Muscle layer of duodenum (tissue), 2 donors: ENCODE data around the gene ZNF536.

Source experiments
- H3K27ac ChIP-seq: one replicate; pipeline ENCODE4 v1.7.0; 2013; ENCODE audit warnings: mild to moderate bottlenecking, low read length
- H3K27me3 ChIP-seq: one replicate; pipeline ENCODE4 v1.7.0; 2013; ENCODE audit warnings: low read depth, mild to moderate bottlenecking, control low read depth, low read length
- H3K36me3 ChIP-seq, 2 donors: one replicate each; pipeline ENCODE4 v1.7.0; 2013; ENCODE audit warnings: low read length in 2 of 2, control low read depth in 1 of 2, mild to moderate bottlenecking in 1 of 2; ENCODE audit not compliant: insufficient read depth in 2 of 2, control insufficient read depth in 1 of 2
- H3K4me1 ChIP-seq, 2 donors: one replicate each; pipeline ENCODE4 v1.7.0; 2013; ENCODE audit warnings: low read length in 2 of 2, mild to moderate bottlenecking in 2 of 2, control low read depth in 1 of 2, moderate library complexity in 1 of 2; ENCODE audit not compliant: insufficient read depth in 2 of 2, control insufficient read depth in 1 of 2
- H3K4me3 ChIP-seq, 2 donors: one replicate each; pipeline ENCODE4 v1.7.0; 2013; ENCODE audit warnings: low read length in 2 of 2, low read depth in 1 of 2, mild to moderate bottlenecking in 1 of 2
- H3K9me3 ChIP-seq, 2 donors: one replicate each; pipeline ENCODE4 v1.7.0; 2013; ENCODE audit warnings: low read length in 2 of 2, control low read depth in 1 of 2, mild to moderate bottlenecking in 1 of 2; ENCODE audit not compliant: control insufficient read depth in 1 of 2
- donor health status: healthy.

ZNF536 gene

DNA sequence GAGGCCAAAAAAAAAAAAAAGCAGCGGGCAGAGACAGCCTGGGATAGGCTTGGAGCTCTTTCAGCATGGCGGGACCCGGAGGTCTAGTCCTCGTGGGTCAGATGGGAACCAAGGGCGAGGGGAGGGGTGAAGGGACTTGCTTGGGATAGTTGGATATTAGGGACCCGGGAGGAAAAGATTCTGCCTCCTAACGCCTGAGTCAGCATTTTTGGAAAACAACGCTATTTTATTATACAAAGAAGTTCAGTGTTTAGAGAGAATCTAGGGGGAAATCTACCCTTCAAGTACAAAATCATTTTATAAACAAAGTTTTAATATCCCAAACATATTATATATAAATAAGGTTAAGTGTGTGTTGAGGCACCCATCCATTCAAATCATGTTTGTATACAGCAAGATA lies 156.7 kb downstream of the ZNF536 start:
- H3K4me1 ChIP-seq, result no peaks in the 10 kb centered on the region
- no peak overlapping the region for H3K4me3 ChIP-seq

DNA sequence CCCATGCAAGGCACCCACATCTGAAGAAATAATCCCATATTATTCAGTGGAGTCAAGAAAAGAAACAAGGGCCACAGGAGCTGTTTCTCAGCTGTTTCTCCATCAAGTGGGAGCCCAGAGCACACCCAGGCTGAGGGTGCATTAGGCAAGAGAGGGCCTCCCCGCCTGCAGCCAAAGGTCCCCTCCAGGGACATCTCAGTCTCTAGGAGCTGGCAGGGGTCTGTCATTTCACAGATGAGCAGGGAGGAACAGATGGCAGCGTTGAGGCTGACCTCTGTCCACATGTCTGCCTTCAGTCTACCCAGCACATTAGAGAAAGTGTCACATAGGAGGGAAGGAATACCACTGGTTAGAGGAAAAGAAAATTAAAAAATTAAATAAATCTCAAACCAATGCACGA lies 157.7 kb downstream of the ZNF536 start:
- H3K9me3 ChIP-seq, result no peaks in the 10 kb centered on the region
- H3K36me3 ChIP-seq, result no peaks in the 10 kb centered on the region
- H3K27ac ChIP-seq, result no peak overlapping the region

More for the DNA sequence above, 156.7 kb downstream of the ZNF536 start:
- no peaks in the 10 kb centered on the region for H3K9me3 ChIP-seq
- no peaks in the 10 kb centered on the region for H3K36me3 ChIP-seq
- no peaks in the 10 kb centered on the region for H3K27me3 ChIP-seq
- H3K27ac ChIP-seq, result no peak overlapping the region

DNA sequence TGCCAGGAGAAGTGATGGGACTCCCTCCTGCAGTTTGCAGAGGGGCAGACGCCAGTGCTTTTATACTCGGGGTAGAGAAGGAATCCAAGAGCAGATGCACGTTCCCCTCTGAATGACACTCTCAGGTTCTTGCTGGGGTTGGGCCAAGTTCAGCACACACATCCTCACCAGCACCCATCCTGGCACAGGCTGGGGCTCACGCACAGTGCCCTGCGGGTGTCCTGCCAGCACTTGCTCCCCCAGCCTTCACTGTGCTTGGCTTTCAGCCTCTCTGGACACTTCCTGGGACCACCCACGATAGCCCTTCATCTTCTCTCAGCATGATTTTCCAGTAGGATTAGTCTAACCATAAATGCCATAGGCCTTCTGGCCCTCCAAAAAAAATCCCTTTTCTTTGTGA lies 158.6 kb downstream of the ZNF536 start:
- Histone ChIP-seq H3K27me3 (no peaks in the 10 kb centered on the region), H3K27ac (no peak overlapping the region), H3K36me3 (no peaks in the 10 kb centered on the region), H3K9me3 (no peaks in the 10 kb centered on the region), H3K4me1 (no peaks in the 10 kb centered on the region), H3K4me3 (no peak overlapping the region)

More for the DNA sequence above, 157.7 kb downstream of the ZNF536 start:
- Histone ChIP-seq H3K4me1 (no peaks in the 10 kb centered on the region), H3K27me3 (no peaks in the 10 kb centered on the region), H3K4me3 (no peak overlapping the region)

DNA sequence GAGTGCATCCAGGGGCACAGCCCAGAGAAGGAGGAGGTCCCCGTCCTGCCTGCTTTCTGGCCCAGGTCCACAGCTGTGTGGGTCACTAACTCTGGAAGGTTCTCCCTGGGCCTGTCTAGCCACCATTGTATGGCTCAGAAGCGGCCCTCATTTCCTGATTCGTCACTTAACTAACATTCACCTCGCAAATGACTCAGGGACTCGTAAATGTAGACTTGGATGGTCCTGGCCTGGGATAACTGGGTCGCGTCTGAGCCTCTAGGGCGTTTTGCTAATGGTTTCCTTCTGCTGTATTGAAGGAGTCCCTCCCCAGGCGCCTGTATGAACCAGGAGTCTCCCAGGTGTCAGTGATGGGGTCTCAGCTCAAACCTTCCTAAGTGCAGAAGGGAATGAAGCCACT lies 162.8 kb downstream of the ZNF536 start:
- H3K27ac ChIP-seq, result no peak overlapping the region

DNA sequence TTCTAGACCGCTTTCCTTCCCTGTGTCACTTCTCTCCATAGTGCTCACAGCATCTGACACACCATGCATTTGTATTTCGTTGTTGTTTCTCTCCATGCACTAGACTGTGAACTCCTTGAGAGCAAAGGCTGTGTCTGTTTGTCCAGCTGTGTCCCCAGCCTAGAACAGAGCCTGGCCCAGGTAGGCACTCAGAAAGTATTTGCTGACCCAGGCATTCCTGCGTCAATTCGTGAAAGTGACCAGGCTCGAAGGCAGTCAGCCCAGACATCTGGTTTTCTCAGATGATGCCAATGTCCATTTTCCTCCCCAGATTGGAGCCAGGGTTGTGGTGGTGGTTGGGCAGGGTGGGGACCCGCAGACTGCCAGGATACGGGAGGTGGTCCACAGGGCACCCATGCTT lies 164.8 kb downstream of the ZNF536 start:
- Histone ChIP-seq H3K27me3 (no peaks in the 10 kb centered on the region), H3K4me3 (no peak overlapping the region), H3K9me3 (no peaks in the 10 kb centered on the region)

More for the DNA sequence above, 162.8 kb downstream of the ZNF536 start:
- Histone ChIP-seq H3K9me3 (no peaks in the 10 kb centered on the region), H3K36me3 (no peaks in the 10 kb centered on the region), H3K4me1 (no peaks in the 10 kb centered on the region), H3K4me3 (no peak overlapping the region), H3K27me3 (no peaks in the 10 kb centered on the region)

DNA sequence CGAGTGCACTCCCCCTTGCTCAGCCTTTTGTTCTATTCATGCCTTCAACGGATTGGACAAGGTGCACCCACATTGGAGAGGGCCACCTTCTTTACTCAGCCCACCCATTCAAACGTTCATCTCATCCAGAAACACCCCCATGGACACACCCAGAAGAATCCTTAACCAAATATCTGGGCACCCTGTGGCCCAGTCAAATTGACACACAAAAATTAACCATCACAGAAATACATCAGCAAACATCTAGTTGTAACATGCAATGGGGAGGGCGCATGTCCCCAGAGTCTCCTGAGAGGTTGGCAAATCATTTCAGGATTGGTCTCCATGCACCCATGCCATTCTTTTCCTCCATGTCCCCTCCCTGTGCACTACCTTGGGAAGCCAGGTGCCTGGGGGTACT lies 167.1 kb downstream of the ZNF536 start:
- Histone ChIP-seq H3K36me3 (no peaks in the 10 kb centered on the region), H3K4me1 (no peaks in the 10 kb centered on the region), H3K4me3 (no peak overlapping the region), H3K9me3 (no peaks in the 10 kb centered on the region), H3K27ac (no peak overlapping the region), H3K27me3 (no peaks in the 10 kb centered on the region)

More for the DNA sequence above, 164.8 kb downstream of the ZNF536 start:
- Histone ChIP-seq H3K36me3 (no peaks in the 10 kb centered on the region), H3K4me1 (no peaks in the 10 kb centered on the region), H3K27ac (no peak overlapping the region)

DNA sequence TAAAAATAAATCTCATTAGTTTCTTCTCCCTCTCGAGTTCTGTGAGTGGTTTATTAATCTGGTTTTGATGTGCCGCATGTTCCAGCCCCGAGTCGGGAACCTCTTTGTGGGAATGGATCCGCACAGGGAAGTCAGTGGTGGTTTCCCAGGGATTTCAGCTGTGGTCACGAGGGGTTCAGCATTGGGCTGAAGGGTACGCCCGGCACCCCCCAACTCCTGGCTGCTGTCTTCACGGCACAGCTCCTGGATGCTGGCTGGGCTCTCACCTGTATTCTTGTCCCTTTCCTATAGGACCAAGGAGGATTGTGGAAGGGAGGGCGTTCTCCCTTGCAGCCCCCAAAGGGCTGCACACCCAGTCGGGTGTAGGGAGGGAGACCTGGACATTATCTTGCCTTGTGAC lies 167.8 kb downstream of the ZNF536 start:
- H3K27me3 ChIP-seq, result no peaks in the 10 kb centered on the region
- H3K9me3 ChIP-seq, result no peaks in the 10 kb centered on the region
- H3K4me3 ChIP-seq, result no peak overlapping the region
- H3K4me1 ChIP-seq, result no peaks in the 10 kb centered on the region
- no peak overlapping the region for H3K27ac ChIP-seq
- no peaks in the 10 kb centered on the region for H3K36me3 ChIP-seq

DNA sequence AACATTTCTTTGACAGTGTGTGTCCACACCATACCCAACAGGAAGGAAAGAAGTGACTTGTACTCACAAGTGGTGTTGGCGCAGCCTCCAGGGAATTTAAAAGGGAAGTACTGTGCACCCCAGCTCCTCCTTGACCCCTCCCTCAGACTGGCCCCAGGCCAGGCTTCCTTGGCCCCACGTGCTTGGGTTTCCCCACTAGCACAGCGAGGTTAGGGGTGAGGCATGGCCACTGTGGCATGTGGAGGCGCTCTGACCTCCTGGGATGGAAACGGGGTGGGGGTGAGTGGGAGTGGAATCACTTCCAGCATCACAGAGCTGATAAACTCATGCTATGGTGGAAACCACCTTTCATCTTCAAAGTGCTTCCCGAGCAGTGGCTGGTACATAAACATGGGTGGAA lies 168.6 kb downstream of the ZNF536 start:
- Histone ChIP-seq H3K27ac (no peak overlapping the region), H3K27me3 (no peaks in the 10 kb centered on the region)

DNA sequence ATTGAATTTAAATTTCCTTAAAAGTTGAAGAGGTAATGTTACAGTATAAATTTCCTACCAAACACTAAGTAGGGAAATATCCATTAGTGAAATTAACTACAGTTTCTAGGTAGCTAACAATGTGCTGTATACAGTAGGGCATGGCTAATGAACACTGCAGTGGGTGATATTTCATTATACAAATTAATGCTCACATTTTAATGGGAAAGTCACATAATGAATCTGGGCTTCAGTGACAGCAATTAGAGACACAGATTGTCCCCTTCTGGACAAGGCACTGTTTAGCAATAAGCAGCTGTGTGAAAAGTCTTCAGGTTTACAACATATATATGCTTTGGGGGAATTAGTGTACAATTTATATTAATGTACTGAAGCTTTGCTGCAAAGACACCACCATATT lies 169.4 kb downstream of the ZNF536 start:
- H3K4me3 ChIP-seq, result no peak overlapping the region
- no peaks in the 10 kb centered on the region for H3K4me1 ChIP-seq
- no peak overlapping the region for H3K27ac ChIP-seq
- no peaks in the 10 kb centered on the region for H3K27me3 ChIP-seq
- H3K9me3 ChIP-seq, result no peaks in the 10 kb centered on the region
- no peaks in the 10 kb centered on the region for H3K36me3 ChIP-seq

More for the DNA sequence above, 168.6 kb downstream of the ZNF536 start:
- no peak overlapping the region for H3K4me3 ChIP-seq
- no peaks in the 10 kb centered on the region for H3K9me3 ChIP-seq
- H3K4me1 ChIP-seq, result no peaks in the 10 kb centered on the region
- no peaks in the 10 kb centered on the region for H3K36me3 ChIP-seq

DNA sequence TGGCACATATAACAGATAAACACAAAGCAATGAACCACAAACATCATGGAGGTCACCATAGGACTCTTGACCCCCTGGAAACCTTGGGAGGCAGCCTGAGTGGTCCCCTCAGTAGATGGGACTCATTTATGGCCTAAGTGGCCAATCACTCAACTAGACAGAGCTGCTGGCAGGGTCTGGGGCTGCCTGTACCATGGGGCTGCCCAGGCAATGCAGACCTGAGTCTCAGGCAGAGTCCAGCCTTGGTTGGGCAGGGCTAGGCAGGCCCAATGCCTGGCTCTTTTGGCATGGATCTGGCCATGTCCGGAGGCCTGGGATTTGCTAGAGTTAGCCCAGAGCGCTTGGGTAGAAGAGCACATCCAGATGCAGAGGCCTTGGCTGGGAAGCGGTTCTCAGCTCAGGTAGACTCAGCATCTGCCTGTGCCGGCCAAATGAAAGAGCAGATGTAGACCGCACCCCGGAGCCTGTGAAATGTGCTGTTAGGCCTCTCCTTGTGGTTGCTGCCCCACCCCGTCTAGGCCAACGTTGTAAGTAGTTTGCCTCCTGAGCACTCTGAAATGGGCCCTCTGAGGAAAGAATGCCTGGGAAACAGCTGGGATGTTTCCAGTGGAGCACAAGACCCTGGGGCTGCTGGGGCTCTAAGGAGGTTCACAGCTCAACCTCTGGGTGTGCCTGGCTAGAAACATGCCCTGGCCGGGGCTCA lies 171.2 kb downstream of the ZNF536 start:
- no peaks in the 10 kb centered on the region for H3K9me3 ChIP-seq
- no peaks in the 10 kb centered on the region for H3K36me3 ChIP-seq
- no peak overlapping the region for H3K4me3 ChIP-seq
- H3K4me1 ChIP-seq, result no peaks in the 10 kb centered on the region
- H3K27ac ChIP-seq, result no peak overlapping the region
- no peaks in the 10 kb centered on the region for H3K27me3 ChIP-seq

DNA sequence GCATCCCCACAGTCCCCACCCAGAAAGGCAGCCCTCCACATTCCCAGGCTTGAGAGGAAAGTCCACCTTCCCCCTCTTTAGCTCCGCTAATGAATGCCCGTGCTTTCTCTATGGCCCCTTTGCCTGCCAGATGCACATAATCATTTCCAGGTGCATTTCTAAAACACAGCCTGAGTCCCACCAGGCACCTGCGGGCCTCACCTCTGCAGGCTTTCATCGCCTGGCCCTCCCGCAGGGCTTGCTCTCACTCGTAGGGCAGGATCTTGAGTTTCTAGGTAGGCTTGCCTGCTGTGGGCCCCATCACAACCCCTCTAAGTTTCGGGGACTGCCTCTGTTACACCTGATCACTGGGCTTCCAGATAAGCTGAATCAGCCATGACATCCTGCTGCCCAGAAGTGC lies 173.6 kb downstream of the ZNF536 start:
- no peaks in the 10 kb centered on the region for H3K27me3 ChIP-seq
- no peak overlapping the region for H3K4me3 ChIP-seq
- H3K4me1 ChIP-seq, result no peaks in the 10 kb centered on the region
- no peaks in the 10 kb centered on the region for H3K9me3 ChIP-seq
- H3K27ac ChIP-seq, result no peak overlapping the region
- H3K36me3 ChIP-seq, result no peaks in the 10 kb centered on the region

DNA sequence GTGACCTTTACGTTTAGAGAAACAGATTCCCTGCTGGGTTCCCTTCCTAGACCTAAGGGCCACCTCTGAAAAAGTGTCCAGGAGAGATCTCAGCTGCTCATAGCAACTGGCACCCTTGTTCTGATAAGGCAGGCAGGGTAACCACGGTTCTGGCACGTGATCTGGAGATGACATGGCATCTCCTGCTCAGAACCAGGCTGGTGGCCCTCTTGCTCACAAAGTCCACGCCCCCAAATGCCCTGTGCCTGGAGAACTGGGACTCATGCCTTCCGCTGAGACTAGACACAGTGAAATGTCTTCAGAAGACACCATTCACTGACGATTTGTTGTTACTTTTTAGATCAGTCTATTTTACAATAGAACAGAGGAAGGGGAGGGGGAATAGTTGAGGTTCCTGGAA lies 174.1 kb downstream of the ZNF536 start:
- H3K36me3 ChIP-seq, result no peaks in the 10 kb centered on the region
- H3K27me3 ChIP-seq, result no peaks in the 10 kb centered on the region
- H3K4me3 ChIP-seq, result no peak overlapping the region
- H3K27ac ChIP-seq, result no peak overlapping the region
- no peaks in the 10 kb centered on the region for H3K9me3 ChIP-seq
- H3K4me1 ChIP-seq, result no peaks in the 10 kb centered on the region
